BE2C (cell line): Measurements from ENCODE around the gene ZCRB1.
"Not testable (repeated sequence)": the region's sequence is repeated elsewhere in the genome, so short reads cannot be mapped to it uniquely, and the experiment has no call there.

Experiments used
- DNase-seq: peaks from one replicate; pipeline ENCODE4 v3.0.0-alpha.2; 2020
- H3K27me3 ChIP-seq: fragments of 250-450 bp; sonication (Bioruptor Pico); 2 replicates; pipeline ENCODE4 v1.5.1; 2020; ENCODE audit warnings: mild to moderate bottlenecking
- H3K36me3 ChIP-seq: fragments of 250-450 bp; sonication (Bioruptor Pico); 2 replicates; pipeline ENCODE4 v1.5.1; 2020; ENCODE audit warnings: mild to moderate bottlenecking
- H3K4me1 ChIP-seq: fragments of 250-450 bp; sonication (Bioruptor Pico); 2 replicates; pipeline ENCODE4 v1.5.1; 2020
- H3K4me3 ChIP-seq: 2 replicates; pipeline ENCODE4 v1.5.1; 2011; ENCODE audit warnings: low read depth, low read length
- H3K9me3 ChIP-seq: fragments of 250-450 bp; sonication (Bioruptor Pico); 2 replicates; pipeline ENCODE4 v1.5.1; 2020
- TF ChIP-seq, protein P1 (sequence below): IDR thresholded peaks from 2 replicates; pipeline ENCODE4 v1.5.1; 2012; ENCODE audit warnings: mild to moderate bottlenecking, low read depth, low read length

ZCRB1 gene

DNA sequence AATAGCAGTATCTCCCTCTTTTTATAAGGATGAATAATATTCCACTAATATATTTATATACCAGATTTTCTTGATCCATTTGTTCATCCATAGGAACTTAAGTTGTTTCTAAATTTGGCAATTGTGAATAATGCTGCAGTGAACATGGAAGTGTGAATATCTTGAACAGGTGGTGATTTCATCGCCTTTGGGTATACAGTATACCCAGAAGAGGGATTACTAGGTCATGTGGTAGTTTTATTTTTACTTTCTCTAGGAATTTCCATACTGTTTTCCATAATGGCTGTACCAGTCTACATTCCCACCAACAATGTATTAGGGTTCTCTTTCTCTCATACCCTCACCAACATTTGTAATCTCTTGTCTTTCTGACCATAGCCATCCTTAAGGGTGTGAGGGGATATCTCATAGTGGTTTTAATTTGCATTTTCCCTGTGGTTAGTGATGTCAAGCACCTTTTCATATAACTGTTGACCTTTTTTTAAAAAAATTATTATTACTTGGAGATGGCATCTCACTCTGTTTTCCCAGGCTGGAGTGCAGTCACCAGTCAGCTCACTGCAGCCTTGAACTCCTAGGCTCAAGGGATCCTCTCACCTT, 20.6 kb upstream of the ZCRB1 start:
- H3K9me3 ChIP-seq, result no peaks in the 10 kb centered on the region
- H3K27me3 ChIP-seq, result no peaks in the 10 kb centered on the region
- DNase-seq, result no peak
- no peak overlapping the region for H3K4me3 ChIP-seq
- TF ChIP-seq, protein P1, sequence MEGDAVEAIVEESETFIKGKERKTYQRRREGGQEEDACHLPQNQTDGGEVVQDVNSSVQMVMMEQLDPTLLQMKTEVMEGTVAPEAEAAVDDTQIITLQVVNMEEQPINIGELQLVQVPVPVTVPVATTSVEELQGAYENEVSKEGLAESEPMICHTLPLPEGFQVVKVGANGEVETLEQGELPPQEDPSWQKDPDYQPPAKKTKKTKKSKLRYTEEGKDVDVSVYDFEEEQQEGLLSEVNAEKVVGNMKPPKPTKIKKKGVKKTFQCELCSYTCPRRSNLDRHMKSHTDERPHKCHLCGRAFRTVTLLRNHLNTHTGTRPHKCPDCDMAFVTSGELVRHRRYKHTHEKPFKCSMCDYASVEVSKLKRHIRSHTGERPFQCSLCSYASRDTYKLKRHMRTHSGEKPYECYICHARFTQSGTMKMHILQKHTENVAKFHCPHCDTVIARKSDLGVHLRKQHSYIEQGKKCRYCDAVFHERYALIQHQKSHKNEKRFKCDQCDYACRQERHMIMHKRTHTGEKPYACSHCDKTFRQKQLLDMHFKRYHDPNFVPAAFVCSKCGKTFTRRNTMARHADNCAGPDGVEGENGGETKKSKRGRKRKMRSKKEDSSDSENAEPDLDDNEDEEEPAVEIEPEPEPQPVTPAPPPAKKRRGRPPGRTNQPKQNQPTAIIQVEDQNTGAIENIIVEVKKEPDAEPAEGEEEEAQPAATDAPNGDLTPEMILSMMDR, result no peak
- peaks cover 3% of the 10 kb centered on the region for H3K4me1 ChIP-seq
- H3K36me3 ChIP-seq, result no peaks in the 10 kb centered on the region

DNA sequence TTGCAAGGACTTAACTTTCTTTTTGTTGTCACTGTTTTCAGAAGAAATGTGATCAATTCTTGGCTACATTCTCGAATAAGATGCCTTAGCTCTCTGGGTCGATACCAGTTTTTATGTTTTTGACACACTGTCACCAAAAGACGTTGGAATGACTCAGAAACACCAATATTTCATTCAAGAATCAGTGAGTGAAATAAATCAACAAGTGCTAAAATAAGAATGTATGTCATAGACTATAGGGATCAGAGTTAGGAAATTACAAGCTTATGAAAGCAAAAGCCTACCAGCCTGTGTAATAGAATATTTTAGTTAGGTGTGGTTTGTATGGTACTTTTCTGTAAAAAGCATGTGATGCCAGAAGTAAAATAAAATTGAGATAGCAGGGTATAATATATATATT, 17.8 kb upstream of the ZCRB1 start:
- Histone ChIP-seq H3K9me3 (no peaks in the 10 kb centered on the region), H3K4me1 (no peaks in the 10 kb centered on the region), H3K27me3 (no peaks in the 10 kb centered on the region), H3K4me3 (no peak overlapping the region), H3K36me3 (no peaks in the 10 kb centered on the region)
- no peak for DNase-seq
- TF ChIP-seq, protein P1, result no peak

GRCh38 chr12:42342028-42342427, 16.1 kb upstream of the ZCRB1 start:
- Histone ChIP-seq H3K4me3 (no peak overlapping the region), H3K9me3 (no peaks in the 10 kb centered on the region), H3K27me3 (no peaks in the 10 kb centered on the region), H3K4me1 (no peaks in the 10 kb centered on the region), H3K36me3 (no peaks in the 10 kb centered on the region)
- TF ChIP-seq, protein P1, result no peak
- no peak for DNase-seq

- Histone ChIP-seq H3K4me3 (no peak overlapping the region), H3K4me1 (no peaks in the 10 kb centered on the region), H3K9me3 (no peaks in the 10 kb centered on the region), H3K27me3 (no peaks in the 10 kb centered on the region), H3K36me3 (peaks cover 9% of the 10 kb centered on the region)
- TF ChIP-seq, protein P1, result no peak
- no peak for DNase-seq
Observed at GRCh38 chr12:42338280-42338679, 12.4 kb upstream of the ZCRB1 start.

- TF ChIP-seq, protein P1, result no peak
- DNase-seq, result no peak
- Histone ChIP-seq H3K9me3 (no peaks in the 10 kb centered on the region), H3K4me3 (no peak overlapping the region), H3K4me1 (peaks cover 7% of the 10 kb centered on the region), H3K27me3 (no peaks in the 10 kb centered on the region), H3K36me3 (peaks cover 9% of the 10 kb centered on the region)
Observed at GRCh38 chr12:42336286-42336685, 10.4 kb upstream of the ZCRB1 start.

- peak; percentile 24 for DNase-seq
- peaks cover 8% of the 10 kb centered on the region for H3K4me1 ChIP-seq
- TF ChIP-seq, protein P1, result peak; percentile 70
- H3K9me3 ChIP-seq, result no peaks in the 10 kb centered on the region
- no peak overlapping the region for H3K4me3 ChIP-seq
- H3K36me3 ChIP-seq, result peaks cover 9% of the 10 kb centered on the region
- no peaks in the 10 kb centered on the region for H3K27me3 ChIP-seq
Observed at GRCh38 chr12:42332301-42333285, 6.7 kb upstream of the ZCRB1 start.

DNA sequence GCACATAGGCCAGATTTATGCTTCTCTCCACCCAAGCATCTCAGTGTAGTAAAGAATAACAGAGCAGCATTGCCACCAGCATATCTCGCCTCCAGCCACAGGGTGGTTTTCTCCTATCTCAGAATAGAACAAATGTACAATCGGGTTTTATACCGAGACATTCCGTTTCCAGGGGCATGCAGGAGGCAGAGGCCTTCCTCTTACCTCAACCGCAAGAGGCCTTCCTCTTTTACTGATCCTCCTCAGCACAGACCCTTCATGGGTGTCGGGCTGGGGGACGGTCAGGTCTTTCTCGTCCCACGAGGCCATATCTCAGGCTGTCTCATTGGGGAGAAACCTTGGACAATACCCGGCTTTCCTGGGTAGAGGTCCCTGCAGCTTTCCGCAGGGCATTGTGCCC, 4.2 kb upstream of the ZCRB1 start:
- H3K27me3 ChIP-seq, H3K36me3 ChIP-seq, H3K4me3 ChIP-seq, H3K9me3 ChIP-seq, DNase-seq: not testable (repeated sequence)
- peaks cover 12% of the 10 kb centered on the region for H3K4me1 ChIP-seq
